DND-41 (cell line): Measurements from ENCODE around the gene FOXJ3.

Experiments used
- ATAC-seq: fragments of 200-7000 bp; cut with Tn5 transposase; 3 replicates; pipeline ENCODE4 v1.9.1; 2021; ENCODE audit warnings: low read depth; ENCODE audit not compliant: insufficient read depth
- DNase-seq: peaks from one replicate; pipeline ENCODE4 v3.0.0-alpha.2; 2020
- H2AFZ ChIP-seq: 2 replicates; pipeline ENCODE4 v1.6.0; 2012; ENCODE audit warnings: low read depth, low read length
- H3K27ac ChIP-seq: 2 replicates; pipeline ENCODE4 v1.5.1; 2012; ENCODE audit warnings: low read length, inconsistent platforms
- H3K27me3 ChIP-seq: fragments of 200-600 bp; sonication (generic); 2 replicates; pipeline ENCODE4 v1.6.0; 2012; ENCODE audit warnings: low read length, mild to moderate bottlenecking, inconsistent platforms; ENCODE audit not compliant: insufficient read depth, poor library complexity
- H3K36me3 ChIP-seq: 2 replicates; pipeline ENCODE4 v1.5.1; 2012; ENCODE audit warnings: low read length, inconsistent platforms; ENCODE audit not compliant: insufficient read depth
- H3K4me1 ChIP-seq: 2 replicates; pipeline ENCODE4 v1.5.1; 2012; ENCODE audit warnings: mild to moderate bottlenecking, low read length; ENCODE audit not compliant: insufficient read depth
- H3K4me2 ChIP-seq: 2 replicates; pipeline ENCODE4 v1.6.0; 2012; ENCODE audit warnings: mild to moderate bottlenecking, moderate library complexity, low read length, inconsistent platforms; ENCODE audit not compliant: insufficient read depth
- H3K4me3 ChIP-seq, 2 experiments: fragments of 200-600 bp in 1 of 2; shearing (Covaris generic) in 1 of 2; 2 replicates each; pipeline ENCODE4 v1.5.1; 2012 to 2016; ENCODE audit warnings: inconsistent platforms in 2 of 2, low read length in 2 of 2, mild to moderate bottlenecking in 2 of 2, low read depth in 1 of 2, moderate library complexity in 1 of 2
- H3K79me2 ChIP-seq: 2 replicates; pipeline ENCODE4 v1.6.0; 2012; ENCODE audit warnings: low read length, inconsistent platforms; ENCODE audit not compliant: insufficient read depth
- H3K9ac ChIP-seq: 2 replicates; pipeline ENCODE4 v1.6.0; 2012; ENCODE audit warnings: low read depth, mild to moderate bottlenecking, inconsistent platforms, low read length, moderate library complexity
- H3K9me3 ChIP-seq: 2 replicates; pipeline ENCODE4 v1.5.1; 2012; ENCODE audit warnings: low read length, moderate library complexity, mild to moderate bottlenecking, inconsistent platforms; ENCODE audit not compliant: insufficient read depth, severe bottlenecking
- H4K20me1 ChIP-seq: 2 replicates; pipeline ENCODE4 v1.6.0; 2012; ENCODE audit warnings: low read length; ENCODE audit not compliant: insufficient read depth
- EZH2 ChIP-seq: IDR thresholded peaks from 3 replicates; pipeline ENCODE4 v1.6.1; 2012; ENCODE audit warnings: borderline replicate concordance, low read depth, mild to moderate bottlenecking, moderate library complexity, low read length, inconsistent platforms; ENCODE audit not compliant: severe bottlenecking
- TF ChIP-seq, protein P1 (sequence below): IDR thresholded peaks from 2 replicates; pipeline ENCODE4 v1.5.1; 2012; ENCODE audit warnings: borderline replicate concordance, low read length, moderate library complexity, mild to moderate bottlenecking; ENCODE audit not compliant: poor library complexity, severe bottlenecking; ENCODE audit errors: extremely low read depth

Gene FOXJ3

DNA sequence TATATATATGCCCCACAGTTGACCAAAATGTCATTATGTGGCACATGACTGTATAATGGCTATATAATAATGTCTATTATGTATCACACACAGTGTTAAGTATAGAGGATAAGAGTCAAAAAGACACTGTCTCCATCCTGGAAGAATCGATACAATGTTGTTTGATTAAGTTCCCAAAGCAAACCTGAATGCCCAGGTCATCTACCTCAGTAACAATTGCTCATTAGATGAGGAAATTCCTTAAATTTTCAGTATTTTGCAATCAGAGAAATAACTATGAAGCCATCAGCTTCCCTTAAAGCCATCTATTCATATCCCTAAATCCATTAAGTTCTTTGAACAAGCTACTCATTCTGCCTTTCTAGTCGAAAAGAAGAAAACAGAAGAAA, 10.0 kb downstream of the FOXJ3 start:
- TF ChIP-seq, protein P1, sequence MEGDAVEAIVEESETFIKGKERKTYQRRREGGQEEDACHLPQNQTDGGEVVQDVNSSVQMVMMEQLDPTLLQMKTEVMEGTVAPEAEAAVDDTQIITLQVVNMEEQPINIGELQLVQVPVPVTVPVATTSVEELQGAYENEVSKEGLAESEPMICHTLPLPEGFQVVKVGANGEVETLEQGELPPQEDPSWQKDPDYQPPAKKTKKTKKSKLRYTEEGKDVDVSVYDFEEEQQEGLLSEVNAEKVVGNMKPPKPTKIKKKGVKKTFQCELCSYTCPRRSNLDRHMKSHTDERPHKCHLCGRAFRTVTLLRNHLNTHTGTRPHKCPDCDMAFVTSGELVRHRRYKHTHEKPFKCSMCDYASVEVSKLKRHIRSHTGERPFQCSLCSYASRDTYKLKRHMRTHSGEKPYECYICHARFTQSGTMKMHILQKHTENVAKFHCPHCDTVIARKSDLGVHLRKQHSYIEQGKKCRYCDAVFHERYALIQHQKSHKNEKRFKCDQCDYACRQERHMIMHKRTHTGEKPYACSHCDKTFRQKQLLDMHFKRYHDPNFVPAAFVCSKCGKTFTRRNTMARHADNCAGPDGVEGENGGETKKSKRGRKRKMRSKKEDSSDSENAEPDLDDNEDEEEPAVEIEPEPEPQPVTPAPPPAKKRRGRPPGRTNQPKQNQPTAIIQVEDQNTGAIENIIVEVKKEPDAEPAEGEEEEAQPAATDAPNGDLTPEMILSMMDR, result no peak
- no peak for TF ChIP-seq EZH2
- Histone ChIP-seq H3K9ac (no peak overlapping the region), H3K27me3 (no peaks in the 10 kb centered on the region), H3K4me1 (peaks cover 20% of the 10 kb centered on the region), H3K4me2 (no peak overlapping the region), H3K36me3 (no peaks in the 10 kb centered on the region), H3K27ac (no peak overlapping the region), H3K4me3 (no peak overlapping the region), H4K20me1 (peaks cover 88% of the 10 kb centered on the region), H2AFZ (no peak overlapping the region), H3K79me2 (peaks cover 96% of the 10 kb centered on the region), H3K9me3 (no peaks in the 10 kb centered on the region)
- ATAC-seq, result no peak
- DNase-seq, result no peak

- no peaks in the 10 kb centered on the region for H3K9me3 ChIP-seq
- DNase-seq (no peak), ATAC-seq (no peak)
- H3K79me2 ChIP-seq, result peaks cover 96% of the 10 kb centered on the region
- no peak overlapping the region for H3K4me3 ChIP-seq
- H3K4me1 ChIP-seq, result peaks cover 25% of the 10 kb centered on the region
- no peak overlapping the region for H2AFZ ChIP-seq
- H3K9ac ChIP-seq, result no peak overlapping the region
- no peak overlapping the region for H3K27ac ChIP-seq
- no peaks in the 10 kb centered on the region for H3K27me3 ChIP-seq
- H4K20me1 ChIP-seq, result peaks cover 90% of the 10 kb centered on the region
- no peaks in the 10 kb centered on the region for H3K36me3 ChIP-seq
- TF ChIP-seq EZH2, result no peak
- TF ChIP-seq, protein P1, result no peak
- H3K4me2 ChIP-seq, result no peak overlapping the region
These were observed 10.5 kb downstream of the FOXJ3 start for GRCh38 chr1:42324398-42325013.

DNA sequence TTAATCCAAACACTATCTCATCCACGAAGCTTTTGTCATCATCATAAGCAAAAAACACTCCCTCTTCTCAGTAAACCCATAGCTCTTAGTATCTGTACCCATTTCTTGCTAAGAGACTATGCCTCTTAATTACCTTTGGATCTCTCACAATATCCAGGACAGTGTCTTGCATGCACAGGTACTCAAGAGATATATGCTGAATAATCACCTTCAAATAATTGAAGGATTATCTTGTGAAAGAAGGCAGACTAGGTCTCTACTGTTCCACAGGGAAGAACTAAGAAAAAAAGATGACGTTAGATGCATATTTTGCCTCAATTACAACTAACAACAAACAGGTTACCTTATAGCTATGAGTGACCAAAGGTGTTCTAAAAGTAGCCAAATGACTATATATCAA, 11.5 kb downstream of the FOXJ3 start:
- DNase-seq (no peak), ATAC-seq (no peak)
- Histone ChIP-seq H3K27me3 (no peaks in the 10 kb centered on the region), H3K36me3 (0 out of 2 replicates have a peak, but pooled peaks cover 4% of the 10 kb centered on the region), H3K9ac (no peak overlapping the region), H3K4me2 (no peak overlapping the region), H3K4me1 (peaks cover 32% of the 10 kb centered on the region), H3K27ac (no peak overlapping the region), H3K9me3 (no peaks in the 10 kb centered on the region), H3K79me2 (peaks cover 96% of the 10 kb centered on the region), H2AFZ (no peak overlapping the region), H3K4me3 (no peak overlapping the region), H4K20me1 (peaks cover 90% of the 10 kb centered on the region)
- TF ChIP-seq, protein P1, result no peak
- TF ChIP-seq EZH2, result no peak

DNA sequence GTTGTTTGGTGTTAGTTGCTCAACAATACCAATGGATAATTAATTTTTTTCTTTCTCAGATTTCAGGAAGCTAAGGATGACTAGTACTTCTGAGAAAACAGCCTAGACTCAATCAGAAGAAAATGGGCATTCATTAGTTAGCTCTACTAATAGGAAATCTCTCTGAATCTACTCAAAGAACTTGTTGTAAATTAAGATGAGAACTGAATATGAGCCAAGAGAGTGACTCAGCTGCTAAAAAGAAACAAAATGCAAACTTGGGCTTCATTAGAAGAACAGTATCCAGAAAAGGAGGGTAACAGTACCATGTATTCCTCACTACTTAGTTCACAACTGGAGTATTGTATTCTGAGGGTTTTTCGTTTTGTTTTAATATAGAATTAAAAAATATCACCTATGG, 12.5 kb downstream of the FOXJ3 start:
- Histone ChIP-seq H3K27me3 (no peaks in the 10 kb centered on the region), H3K36me3 (0 out of 2 replicates have a peak, but pooled peaks cover 4% of the 10 kb centered on the region), H3K9me3 (no peaks in the 10 kb centered on the region), H2AFZ (no peak overlapping the region), H3K27ac (no peak overlapping the region), H3K9ac (no peak overlapping the region), H4K20me1 (peaks cover 88% of the 10 kb centered on the region), H3K4me3 (no peak overlapping the region), H3K4me1 (peaks cover 32% of the 10 kb centered on the region), H3K4me2 (no peak overlapping the region), H3K79me2 (peaks cover 96% of the 10 kb centered on the region)
- TF ChIP-seq EZH2, result no peak
- TF ChIP-seq, protein P1, result no peak
- no peak for ATAC-seq
- no peak for DNase-seq
